ENCODE data around the gene TSPAN5.
A peak's percentile ranks its signal among the peaks of the same experiment; 100 is the strongest.
"Not testable (repeated sequence)": the region's sequence is repeated elsewhere in the genome, so short reads cannot be mapped to it uniquely, and the experiment has no call there.

The TSPAN5 gene

GRCh38 chr4:98542011-98542410 lies 116.4 kb downstream of the TSPAN5 start:
- no peak for DNase-seq

GRCh38 chr4:98540803-98541202 lies 117.6 kb downstream of the TSPAN5 start:
- no peak for DNase-seq

- DNase-seq: no peak
These were observed 118.7 kb downstream of the TSPAN5 start for GRCh38 chr4:98539741-98540140.

GRCh38 chr4:98539299-98539698 lies 119.1 kb downstream of the TSPAN5 start:
- DNase-seq: peak; percentile 34

GRCh38 chr4:98536631-98537030 lies 121.8 kb downstream of the TSPAN5 start:
- DNase-seq: no peak

DNA sequence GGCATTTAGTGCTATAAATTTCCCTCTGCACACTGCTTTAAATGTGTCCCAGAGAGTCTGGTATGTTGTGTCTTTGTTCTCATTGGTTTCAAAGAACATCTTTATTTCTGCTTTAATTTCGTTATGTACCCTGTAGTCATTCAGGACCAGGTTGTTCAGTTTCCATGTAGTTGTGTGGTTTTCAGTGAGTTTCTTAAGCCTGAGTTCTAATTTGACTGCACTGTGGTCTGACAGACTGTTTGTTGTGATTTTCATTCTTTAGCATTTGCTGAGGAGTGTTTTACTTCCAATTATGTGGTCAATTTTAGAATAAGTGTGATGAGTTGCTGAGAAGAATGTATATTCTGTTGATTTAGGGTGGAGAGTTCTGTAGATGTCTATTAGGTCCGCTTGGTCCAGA lies 124.3 kb downstream of the TSPAN5 start:
- DNase-seq: not testable (repeated sequence)

GRCh38 chr4:98530572-98530971 lies 127.8 kb downstream of the TSPAN5 start:
- no peak for DNase-seq

GRCh38 chr4:98529970-98530569 lies 128.3 kb downstream of the TSPAN5 start:
- DNase-seq: no peak

- no peak for DNase-seq
These were observed 129.5 kb downstream of the TSPAN5 start for GRCh38 chr4:98528882-98529281.

GRCh38 chr4:98527534-98528269 lies 130.7 kb downstream of the TSPAN5 start:
- no peak for DNase-seq

- DNase-seq: no peak
These were observed 134.2 kb downstream of the TSPAN5 start for GRCh38 chr4:98524230-98524629.

DNA sequence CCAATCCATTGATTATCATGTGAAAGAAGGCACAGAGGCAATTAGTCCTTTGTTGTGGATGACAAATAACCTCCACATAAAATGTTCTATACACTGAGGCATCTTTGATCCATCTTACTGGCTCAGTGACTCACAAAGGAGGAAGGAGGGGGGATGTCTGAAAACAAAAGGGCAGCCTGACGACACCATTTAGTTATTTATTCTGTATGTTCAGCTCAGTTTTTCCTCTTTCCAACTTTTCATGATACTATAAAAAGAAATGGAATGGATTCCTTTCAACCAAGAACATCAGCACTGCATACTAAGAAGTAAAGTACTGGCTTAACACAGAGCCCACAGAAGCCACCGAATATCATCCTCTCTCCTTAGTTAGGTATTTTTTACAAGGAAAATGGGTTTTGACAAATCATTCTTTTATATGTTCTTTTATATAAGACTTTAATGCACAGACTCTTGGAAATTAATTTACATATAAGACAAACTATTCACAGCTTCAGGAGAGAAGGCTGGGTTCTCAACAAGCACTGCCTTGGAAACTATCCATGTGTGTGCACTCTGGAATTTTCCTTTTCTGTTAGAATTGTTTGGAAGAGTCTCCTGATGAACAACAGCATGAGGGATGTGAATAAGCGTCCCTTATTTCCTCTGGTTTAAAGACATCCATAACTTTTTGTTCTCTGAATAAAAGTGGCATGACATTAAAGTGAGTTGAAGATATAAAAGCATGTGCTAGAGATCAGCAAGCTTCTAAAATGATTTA lies 135.6 kb downstream of the TSPAN5 start:
- peak; percentile 94 for DNase-seq

GRCh38 chr4:98522062-98522461 lies 136.3 kb downstream of the TSPAN5 start:
- no peak for DNase-seq

DNA sequence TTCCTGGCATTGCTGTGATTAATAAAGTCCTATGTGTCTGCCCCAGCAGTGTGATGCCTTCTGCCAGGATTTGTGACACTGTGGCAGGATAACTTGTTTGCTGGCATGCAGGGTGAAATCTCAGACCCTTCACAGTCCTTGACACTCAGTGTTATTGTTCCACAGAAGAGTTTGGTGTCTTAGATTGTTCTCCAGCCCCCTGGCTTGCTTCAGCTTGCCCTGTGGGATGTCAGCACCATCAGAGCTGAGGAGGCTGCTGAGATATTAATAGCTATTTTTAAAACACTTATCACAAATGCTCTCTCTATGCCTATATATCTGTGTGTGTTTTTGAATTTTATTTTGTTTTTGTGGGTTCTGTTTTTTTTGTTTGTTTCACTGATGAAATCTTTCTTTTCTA lies 136.9 kb downstream of the TSPAN5 start:
- DNase-seq: no peak

DNA sequence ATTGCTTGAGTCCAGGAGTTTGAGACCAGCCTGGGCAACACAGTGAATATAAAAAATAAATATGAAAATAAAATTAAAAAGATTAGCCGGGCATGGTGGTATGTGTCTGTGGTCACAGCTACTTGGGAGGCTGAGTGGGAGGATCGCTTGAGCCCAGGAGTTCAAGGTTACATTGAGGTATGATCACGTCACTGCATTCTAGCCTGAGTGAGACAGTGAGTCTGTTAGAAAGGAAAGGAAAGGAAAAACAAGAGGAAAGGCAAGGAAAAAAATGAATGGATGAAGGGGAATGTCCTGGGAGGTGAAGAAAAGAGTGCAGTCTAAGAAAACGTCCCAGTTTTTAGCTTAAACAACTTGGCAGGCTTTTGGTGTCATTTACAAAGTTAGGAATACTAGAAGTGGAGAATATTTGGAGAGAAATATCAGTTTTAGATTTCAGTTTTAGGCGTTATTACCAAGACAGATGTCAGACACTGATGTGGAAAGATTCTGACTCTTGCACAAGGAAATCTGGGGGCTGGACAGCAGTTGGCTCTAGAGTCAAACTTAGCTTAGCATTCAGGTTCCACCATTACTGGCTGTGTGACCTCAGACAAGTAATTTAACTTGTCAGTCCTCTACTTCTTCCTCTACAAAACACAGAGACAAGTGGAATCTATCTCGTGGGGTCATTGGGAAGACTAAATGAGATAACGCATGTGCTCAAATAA lies 139.0 kb downstream of the TSPAN5 start:
- peak; percentile 58 for DNase-seq

- DNase-seq: no peak
These were observed 139.7 kb downstream of the TSPAN5 start for GRCh38 chr4:98518559-98519267.

- peak; percentile 57 for DNase-seq
These were observed 141.0 kb downstream of the TSPAN5 start for GRCh38 chr4:98517218-98518021.

- peak; percentile 60 for DNase-seq
These were observed 141.8 kb downstream of the TSPAN5 start for GRCh38 chr4:98516441-98517217.

DNA sequence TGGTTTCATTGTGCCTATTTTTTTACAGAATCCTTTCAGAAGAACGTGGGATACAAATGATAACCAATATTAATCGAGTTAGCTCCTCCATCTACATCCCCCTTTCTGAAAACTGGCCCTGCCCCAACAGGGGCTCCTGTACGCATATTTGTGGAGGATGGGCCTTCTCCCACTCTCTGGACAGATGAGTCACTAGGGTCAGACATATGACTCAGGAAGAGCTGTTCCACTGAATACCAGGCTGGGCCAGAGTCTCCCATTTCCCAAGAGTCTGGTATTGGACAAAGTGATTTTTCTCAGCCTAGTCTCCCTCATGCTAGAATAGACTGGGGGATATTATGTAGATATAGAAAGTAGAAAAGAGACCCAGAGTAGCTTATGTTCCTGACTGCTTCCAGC lies 142.4 kb downstream of the TSPAN5 start:
- peak; percentile 80 for DNase-seq

DNA sequence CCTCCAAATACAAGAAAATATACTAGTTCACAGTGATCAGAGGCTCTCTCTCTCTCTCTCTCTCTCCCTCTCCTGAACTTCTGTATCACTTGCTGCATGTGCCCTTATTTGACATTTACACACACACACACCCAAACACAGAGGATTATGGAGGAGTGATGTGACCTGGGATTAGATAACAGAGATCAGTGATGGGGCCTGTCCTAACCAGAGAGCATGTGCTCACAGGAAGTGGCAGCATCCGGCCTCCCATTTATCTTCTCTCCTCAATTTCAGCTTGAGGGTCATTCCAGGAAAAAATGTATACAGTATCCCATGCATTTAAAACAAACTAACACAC lies 143.0 kb downstream of the TSPAN5 start:
- no peak for DNase-seq
